ENCODE data around the gene TSPAN18.

Gene TSPAN18

GRCh38 chr11:44741976-44742375 is 15.2 kb downstream of the TSPAN18 start:
- no peak for DNase-seq

DNA sequence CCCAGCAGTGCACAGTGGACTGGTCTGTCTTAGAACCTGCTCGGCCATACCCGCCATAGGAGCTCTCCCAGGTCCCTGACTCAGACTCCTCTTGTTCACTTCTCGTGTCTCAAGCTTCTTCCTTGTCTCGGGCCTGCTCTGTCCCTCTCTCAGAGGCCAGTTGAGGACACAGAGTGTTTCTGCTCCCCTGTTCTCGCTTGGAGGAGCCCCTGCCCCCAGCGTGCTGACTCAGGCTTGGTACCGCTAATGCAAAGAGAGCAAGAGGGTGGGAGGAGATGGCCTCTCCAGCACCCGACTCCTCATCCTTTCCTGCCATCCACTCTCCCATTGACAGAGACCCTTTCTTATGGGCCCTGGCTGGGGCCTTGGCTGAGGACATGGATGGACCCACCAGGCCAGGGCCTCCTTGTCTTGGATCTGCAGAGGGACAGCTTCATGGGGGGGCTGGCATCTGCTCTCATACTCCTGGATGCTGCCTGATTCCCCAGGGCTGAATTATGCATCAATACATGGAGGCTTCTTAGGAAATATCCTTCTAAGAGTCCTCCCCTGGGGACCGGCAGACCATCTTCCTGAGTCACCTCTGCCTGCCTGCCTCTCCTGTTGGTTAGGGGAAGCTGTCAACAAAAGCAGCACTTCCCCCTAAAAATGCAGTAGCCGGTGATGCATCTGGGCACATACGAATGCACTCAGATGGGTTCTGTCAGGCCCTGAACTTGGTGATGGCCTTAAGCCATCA is 15.9 kb downstream of the TSPAN18 start:
- no peak for DNase-seq

GRCh38 chr11:44743326-44743725 is 16.6 kb downstream of the TSPAN18 start:
- no peak for DNase-seq

DNA sequence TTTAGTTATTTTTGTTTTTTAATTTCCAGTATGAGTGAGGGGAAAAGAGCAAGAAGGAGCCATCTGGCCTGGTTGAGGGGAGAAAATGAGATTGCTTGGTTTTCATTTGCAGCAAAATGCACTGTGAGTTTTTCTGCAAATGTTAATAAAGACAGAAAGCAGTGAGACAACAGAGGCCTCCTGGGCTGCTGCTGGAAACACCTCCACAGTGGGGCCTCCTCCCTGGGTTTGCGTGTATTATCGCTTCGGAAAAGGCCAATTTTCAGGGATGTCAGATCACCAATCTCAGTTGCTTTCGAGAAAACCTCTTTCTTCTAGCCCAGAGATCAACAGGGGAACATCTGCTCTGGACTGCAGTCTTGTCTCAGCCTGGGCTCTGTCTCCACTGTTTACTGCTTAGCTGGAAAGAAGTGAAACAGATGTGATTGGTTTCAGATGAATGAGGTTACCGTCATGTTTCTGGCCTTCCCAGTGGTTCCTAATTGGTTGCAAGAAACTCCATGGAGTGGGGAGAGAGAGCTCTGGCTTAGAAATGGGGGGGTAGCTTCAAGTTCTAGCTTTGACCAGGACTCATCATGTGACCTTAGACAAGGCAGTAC is 17.3 kb downstream of the TSPAN18 start:
- DNase-seq: no peak

DNA sequence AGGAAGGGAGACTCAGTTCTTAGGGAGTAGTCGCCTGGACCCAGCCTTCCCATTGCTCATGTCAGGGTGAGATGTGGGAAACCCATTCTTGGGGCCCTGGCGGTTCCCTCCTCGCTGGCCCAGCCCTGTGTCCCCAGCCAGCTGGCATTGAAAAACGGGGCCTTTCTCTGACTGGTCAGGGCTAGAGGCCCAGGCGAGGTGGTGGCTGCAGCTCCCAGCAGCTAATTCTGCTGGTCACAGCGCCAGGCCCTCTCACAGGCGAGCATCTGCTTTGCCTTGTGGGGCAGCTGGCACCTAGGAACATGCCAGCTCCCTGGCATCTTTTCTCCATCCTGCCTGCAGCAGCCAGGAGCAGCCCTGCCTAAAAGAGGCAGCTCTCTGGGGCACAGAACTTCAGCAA is 20.1 kb downstream of the TSPAN18 start:
- DNase-seq: no peak

DNA sequence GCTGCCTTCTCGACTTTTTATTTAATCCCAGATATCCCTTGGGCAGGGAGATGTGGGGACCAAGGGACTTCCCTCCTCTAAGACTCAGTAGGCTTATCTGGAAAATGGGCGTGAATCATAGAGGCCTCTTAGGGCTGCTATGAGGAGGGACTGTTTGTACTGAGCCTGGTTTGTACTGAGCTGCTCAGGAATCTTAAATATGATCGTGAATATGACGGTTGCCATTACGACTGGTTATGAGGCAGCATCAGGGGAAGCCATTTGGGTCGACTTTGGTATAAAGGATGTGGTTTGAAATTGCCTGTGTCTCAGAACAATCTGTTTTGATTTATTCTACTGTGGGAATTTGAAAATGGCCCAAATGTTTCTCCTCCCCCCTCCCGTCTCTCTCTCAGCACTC is 20.6 kb downstream of the TSPAN18 start:
- no peak for DNase-seq

- no peak for DNase-seq
These were observed 21.1 kb downstream of the TSPAN18 start for GRCh38 chr11:44747836-44748235.

- DNase-seq: no peak
These were observed 21.8 kb downstream of the TSPAN18 start for GRCh38 chr11:44748606-44749005.

- no peak for DNase-seq
These were observed 22.4 kb downstream of the TSPAN18 start for GRCh38 chr11:44749189-44749588.

DNA sequence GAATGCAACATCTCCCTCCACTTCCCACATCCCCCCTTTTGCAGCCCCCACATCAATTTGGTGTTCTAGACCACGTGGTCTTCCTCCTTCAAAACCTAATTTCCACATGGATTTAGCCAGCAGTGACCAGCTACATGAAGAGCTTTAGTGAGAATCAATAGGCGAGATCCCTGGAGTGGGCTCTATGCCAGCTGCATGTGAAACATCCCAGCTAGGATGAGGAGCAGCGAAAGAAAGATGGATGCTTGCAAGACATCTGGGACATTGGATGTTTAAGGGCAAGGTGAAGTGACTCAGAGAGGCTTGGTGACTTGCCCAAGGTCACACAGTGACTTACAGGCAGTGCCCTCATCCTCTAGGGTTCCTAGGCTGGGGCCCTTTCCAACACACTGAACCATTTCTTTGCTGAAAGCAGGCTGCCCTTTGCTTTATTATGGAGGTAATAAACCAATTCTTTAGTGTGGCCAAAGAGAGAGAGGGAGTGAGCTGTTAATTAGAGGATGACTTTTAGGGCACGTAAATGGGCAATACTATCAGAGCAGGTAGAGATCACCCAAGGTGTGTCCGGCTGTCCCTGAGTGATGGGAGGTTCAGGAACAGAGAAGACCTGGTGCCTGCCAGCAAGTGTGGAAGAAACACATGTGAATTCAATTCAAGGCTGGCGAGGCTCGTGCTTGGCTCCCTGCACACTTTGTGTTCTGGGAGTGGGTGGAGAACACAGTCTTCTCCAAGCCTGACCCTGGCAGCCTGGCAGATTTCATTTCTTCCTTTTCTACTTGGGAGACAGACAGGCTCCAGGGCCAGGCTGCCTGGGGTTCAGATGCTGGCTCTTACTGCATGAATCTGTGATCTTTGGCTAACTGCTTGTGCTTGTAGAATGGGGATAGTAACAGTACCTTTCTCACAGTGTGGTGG is 24.0 kb downstream of the TSPAN18 start:
- DNase-seq: no peak

DNA sequence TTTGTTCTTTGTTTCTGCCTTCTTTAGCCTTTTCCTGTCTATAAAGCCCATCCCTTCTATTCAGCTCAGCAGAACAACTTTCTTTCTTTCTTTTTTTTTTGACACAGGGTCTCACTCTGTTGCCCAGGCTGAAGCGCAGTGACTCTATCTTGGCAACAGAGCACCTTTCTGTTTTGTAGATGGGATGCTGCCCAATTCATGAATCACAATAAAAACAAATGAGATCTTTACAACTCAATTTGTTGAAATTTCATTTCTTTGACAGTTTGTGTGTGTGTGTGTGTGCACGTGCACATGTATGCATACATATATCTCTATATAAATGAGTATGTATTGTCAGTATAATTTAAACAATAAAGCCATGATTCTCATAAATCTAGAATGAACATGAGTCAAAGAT is 25.5 kb downstream of the TSPAN18 start:
- no peak for DNase-seq

- DNase-seq: no peak
These were observed 26.0 kb downstream of the TSPAN18 start for GRCh38 chr11:44752713-44753112.

DNA sequence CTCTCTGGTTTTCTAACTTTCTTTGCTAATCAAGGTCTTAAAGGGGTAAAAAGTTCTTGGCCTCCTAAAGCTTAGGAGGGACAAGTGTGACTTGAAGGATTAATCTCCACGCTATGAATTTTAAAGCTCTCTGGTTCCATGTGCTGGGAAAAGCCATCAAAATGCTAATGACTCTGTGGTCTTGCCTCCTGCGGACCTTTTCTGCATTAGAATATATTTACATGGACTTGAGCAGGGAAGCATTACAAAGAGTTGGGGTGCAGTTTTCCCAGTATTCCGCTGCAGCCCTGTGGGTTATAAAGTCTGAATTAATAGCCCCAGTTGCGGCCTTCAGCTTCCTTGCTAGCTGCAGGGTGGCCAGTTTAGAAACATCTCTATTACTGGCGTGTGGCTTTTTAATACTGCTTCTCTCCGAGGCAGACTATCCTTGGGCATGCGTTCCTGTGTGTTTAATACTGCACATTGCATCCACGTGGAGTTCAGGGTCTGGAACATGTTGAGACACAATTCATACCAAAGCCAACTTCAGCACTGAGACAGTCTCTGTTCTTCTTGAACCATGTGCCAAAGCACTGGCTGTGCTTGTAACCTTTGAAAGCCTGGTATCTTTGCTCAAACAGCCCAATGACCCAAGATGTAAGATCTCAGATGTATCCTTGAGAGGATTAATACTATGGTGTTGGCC is 27.3 kb downstream of the TSPAN18 start:
- DNase-seq: no peak

DNA sequence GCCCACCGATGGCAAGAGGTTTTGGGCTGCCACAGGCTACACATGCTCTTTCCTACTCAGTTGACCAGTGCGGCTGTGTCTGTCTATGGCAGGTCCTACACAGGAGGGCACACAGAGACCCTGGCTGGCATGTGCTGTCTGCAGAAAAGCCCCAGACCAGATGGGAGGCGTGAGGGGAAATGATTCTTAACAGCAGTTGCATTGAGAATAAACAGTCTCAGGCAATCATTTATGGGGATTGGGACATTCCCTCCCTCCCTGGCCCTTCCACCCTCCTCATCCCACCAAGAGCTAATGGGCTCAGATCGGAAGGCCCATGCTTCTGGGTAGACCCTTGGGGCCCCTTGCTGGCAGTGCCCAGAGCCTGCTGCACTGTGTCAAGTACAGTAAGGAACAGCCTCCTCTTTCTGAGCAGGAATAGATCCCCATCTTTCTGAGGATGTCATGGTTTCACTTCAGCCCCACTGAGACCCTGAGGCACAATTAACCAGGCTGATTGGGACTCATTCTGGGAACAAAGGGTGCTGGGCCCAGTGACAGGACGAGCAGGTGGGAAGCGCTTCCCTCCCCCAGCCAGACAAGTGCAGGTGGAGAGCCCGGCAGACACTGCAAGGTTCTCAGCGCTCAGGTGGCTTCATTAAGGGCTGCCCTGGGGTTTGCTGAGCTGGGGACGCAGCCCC is 28.3 kb downstream of the TSPAN18 start:
- DNase-seq: no peak

DNA sequence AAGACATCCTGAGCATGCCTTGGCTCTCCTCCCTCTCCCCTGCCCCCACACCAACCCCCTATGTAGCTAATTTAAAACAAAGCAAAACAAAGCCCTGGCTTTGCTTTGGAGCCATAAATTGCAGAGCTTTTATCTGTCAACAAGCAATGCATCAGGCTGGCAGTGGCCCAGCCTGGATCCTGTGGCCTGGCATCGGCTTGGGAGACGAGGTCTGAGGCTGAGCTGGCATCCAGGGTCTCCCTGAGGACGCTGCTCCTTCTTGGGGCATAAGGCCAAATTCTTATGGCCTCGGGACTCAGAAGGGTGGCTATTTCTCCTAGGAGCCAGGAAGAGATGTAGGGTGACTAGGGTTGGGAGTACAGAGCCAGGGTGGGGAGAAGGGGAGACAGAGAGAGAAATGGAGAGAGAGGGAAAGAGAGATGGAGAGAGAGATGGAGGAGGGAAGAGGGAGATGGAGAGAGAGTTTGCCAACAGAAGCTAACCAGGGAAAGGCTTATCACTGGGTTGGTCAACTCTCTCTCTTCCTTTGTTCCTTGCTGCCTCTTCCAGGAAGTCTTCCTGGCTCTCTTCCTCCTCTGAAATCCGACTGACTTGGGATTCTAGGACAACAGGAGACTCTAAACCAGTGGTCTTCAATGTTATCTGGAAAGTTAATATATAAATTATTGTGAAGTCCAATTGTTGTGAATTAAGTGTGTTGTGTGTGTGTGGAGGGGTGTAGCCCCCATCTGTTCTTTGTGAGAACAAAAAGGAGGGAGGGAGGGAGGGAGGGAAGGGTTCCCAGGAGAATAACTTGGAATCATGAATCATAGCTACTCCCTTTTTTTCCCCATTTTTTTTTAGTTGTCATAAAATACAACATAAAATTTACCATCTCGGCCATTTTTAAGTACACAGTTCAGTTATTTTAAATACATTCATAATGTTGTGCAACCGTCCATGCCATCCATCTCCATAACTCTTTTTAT is 29.1 kb downstream of the TSPAN18 start:
- DNase-seq: no peak

- no peak for DNase-seq
These were observed 32.2 kb downstream of the TSPAN18 start for GRCh38 chr11:44758983-44759382.

GRCh38 chr11:44759743-44760476 is 33.1 kb downstream of the TSPAN18 start:
- DNase-seq: no peak

DNA sequence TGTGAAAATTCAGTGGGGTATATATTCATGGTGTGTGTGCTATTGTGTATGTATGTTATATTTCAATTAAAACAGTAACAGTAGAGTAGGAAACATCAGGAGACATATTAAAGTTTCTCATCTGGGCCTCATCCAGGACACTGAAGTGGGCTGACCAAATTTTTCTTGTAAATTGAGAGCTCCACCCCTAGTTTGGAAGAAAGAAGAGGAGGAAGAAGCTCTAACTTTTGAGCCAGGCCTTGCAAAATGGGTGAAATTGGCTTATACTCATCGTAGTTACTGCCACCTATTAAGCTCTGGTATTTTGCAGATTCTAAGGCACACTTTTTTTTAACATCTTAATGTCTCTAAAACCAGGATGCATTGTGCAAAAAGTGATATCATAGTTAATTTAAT is 33.7 kb downstream of the TSPAN18 start:
- DNase-seq: no peak

- no peak for DNase-seq
These were observed 34.3 kb downstream of the TSPAN18 start for GRCh38 chr11:44760917-44761550.

DNA sequence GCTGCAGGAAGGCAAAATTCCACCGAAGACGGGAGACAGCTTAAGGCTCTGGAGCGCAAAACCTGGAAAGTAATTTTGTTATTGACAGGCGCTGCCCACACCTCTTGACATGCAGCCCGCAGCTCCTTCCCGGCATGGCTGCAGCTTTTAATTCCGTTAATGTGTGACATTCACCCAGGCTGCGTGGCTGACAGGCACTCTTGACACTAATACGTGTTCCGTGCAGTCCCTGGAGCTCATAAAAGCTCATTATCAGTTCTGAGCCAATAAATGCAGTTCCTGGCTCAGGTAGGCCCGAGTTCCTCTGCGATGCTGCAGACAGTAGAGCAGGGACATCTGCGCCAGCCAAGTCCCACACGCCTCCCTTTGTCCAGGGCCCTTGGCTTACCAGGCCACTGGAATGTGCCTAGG is 34.8 kb downstream of the TSPAN18 start:
- DNase-seq: no peak

Data from SIG-M5 (cell line).